Nephron progenitor cell (in vitro differentiated cells): ENCODE results near the gene RTL10.
A peak's percentile ranks its signal among the peaks of the same experiment; 100 is the strongest.

Experiments used
- DNase-seq: peaks from one replicate; pipeline ENCODE4 v3.0.0; 2021
- H3K27ac Mint-ChIP-seq: 2 replicates; pipeline ENCODE4 v1.8.0; 2021; ENCODE audit warnings: mild to moderate bottlenecking, moderate library complexity, mixed read lengths
- H3K27me3 Mint-ChIP-seq: 2 replicates; pipeline ENCODE4 v1.8.0; 2021; ENCODE audit warnings: mild to moderate bottlenecking, low read depth, mixed read lengths; ENCODE audit not compliant: poor library complexity
- H3K36me3 Mint-ChIP-seq: 2 replicates; pipeline ENCODE4 v1.8.0; 2021; ENCODE audit warnings: low read depth, mixed read lengths
- H3K4me1 Mint-ChIP-seq: 2 replicates; pipeline ENCODE4 v1.8.0; 2021; ENCODE audit warnings: mixed read lengths
- H3K4me3 Mint-ChIP-seq: 2 replicates; pipeline ENCODE4 v1.8.0; 2021; ENCODE audit warnings: mild to moderate bottlenecking, moderate library complexity, mixed read lengths
- H3K9me3 Mint-ChIP-seq: 2 replicates; pipeline ENCODE4 v1.8.0; 2021; ENCODE audit warnings: mild to moderate bottlenecking, moderate library complexity, mixed read lengths
- TF ChIP-seq, protein P1 (sequence below): fragments of 200-600 bp; sonication (generic); IDR thresholded peaks from 2 replicates; pipeline ENCODE4 v1.5.0; 2021; ENCODE audit warnings: antibody characterized with exemption

RTL10 gene

DNA sequence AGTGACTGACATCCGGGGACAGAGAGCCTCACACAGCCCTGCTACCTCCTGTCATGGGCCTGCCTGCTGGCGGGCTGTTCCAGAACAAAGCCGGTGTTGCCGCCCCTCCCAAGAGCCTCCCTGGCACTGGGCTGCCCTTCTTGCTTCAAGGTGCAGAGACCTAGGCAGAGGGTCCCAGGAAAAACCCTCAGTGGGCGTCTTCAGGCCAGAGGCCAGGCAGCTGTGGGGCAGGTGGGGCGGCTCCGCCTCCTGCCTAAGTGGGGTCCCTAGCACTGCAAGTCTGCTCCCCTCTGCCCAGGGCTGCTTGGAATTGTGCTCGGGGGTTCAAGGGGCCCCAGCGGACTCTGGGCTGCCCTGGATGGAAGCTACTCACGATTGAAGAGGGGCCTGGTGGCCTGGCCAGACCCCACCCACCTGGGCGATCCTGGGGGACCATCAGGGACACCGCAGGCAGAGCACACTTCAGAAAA lies 20.4 kb upstream of the RTL10 start:
- H3K4me1 Mint-ChIP-seq, result peaks cover 7% of the 10 kb centered on the region
- TF ChIP-seq, protein P1, sequence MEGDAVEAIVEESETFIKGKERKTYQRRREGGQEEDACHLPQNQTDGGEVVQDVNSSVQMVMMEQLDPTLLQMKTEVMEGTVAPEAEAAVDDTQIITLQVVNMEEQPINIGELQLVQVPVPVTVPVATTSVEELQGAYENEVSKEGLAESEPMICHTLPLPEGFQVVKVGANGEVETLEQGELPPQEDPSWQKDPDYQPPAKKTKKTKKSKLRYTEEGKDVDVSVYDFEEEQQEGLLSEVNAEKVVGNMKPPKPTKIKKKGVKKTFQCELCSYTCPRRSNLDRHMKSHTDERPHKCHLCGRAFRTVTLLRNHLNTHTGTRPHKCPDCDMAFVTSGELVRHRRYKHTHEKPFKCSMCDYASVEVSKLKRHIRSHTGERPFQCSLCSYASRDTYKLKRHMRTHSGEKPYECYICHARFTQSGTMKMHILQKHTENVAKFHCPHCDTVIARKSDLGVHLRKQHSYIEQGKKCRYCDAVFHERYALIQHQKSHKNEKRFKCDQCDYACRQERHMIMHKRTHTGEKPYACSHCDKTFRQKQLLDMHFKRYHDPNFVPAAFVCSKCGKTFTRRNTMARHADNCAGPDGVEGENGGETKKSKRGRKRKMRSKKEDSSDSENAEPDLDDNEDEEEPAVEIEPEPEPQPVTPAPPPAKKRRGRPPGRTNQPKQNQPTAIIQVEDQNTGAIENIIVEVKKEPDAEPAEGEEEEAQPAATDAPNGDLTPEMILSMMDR, result no peak
- no peaks in the 10 kb centered on the region for H3K27me3 Mint-ChIP-seq
- no peak overlapping the region for H3K27ac Mint-ChIP-seq
- no peaks in the 10 kb centered on the region for H3K9me3 Mint-ChIP-seq
- H3K4me3 Mint-ChIP-seq, result no peak overlapping the region
- H3K36me3 Mint-ChIP-seq, result no peaks in the 10 kb centered on the region
- peak; percentile 1 for DNase-seq

GRCh38 chr22:19874307-19875060 lies 19.8 kb upstream of the RTL10 start:
- TF ChIP-seq, protein P1, result no peak
- DNase-seq, result peak; percentile 10
- Mint-ChIP-seq H3K4me3 (no peak overlapping the region), H3K4me1 (peaks cover 6% of the 10 kb centered on the region), H3K36me3 (no peaks in the 10 kb centered on the region), H3K27ac (no peak overlapping the region), H3K27me3 (no peaks in the 10 kb centered on the region), H3K9me3 (no peaks in the 10 kb centered on the region)

- TF ChIP-seq, protein P1, result no peak
- peaks cover 3% of the 10 kb centered on the region for H3K4me1 Mint-ChIP-seq
- no peaks in the 10 kb centered on the region for H3K36me3 Mint-ChIP-seq
- H3K9me3 Mint-ChIP-seq, result no peaks in the 10 kb centered on the region
- DNase-seq, result no peak
- no peak overlapping the region for H3K4me3 Mint-ChIP-seq
- H3K27me3 Mint-ChIP-seq, result no peaks in the 10 kb centered on the region
- no peak overlapping the region for H3K27ac Mint-ChIP-seq
Measured at GRCh38 chr22:19873960-19874306, 19.3 kb upstream of the RTL10 start.

DNA sequence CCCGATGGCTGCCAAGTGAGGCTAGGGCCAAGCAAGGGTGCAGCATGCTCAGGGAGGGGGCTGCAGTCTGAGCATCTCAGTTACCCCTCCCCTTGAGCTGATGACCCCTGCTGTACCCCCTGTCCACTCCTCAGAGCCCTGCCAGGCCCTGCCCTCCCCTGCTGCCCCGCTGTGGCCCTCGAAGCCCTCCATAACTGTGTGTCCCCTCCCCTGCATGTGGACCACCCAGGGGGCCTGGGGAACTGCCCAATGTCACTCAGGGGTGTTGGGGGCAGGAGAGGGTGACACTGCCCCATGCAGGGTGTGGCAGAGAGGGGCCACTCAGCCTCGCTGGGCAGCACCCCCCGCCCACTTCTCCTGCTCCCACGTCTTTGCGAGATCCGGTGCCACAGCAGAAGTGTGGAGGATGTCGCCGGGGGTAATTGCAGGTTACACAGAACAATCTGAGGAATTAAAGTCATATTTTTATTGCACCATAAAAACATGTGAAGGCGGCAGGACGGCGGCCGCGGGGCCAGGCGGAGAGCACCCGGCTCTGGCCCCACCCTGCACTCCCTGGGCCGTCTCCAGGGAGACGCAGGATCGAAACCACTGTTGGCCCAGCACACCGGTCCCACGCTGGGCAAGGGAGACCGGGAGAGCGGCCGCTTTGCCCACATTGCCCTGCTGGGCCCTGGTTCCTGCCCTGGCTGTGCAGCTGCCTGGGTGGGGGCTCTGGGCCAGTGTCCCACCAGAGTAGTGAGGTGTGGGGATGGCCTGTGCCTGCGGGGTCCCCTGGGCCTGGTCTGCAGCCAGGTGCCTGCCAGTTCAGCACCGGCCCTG lies 18.7 kb upstream of the RTL10 start:
- H3K27ac Mint-ChIP-seq, result no peak overlapping the region
- no peak for DNase-seq

GRCh38 chr22:19872779-19873137 lies 18.1 kb upstream of the RTL10 start:
- Mint-ChIP-seq H3K9me3 (no peaks in the 10 kb centered on the region), H3K27ac (no peak overlapping the region), H3K27me3 (peaks cover 2% of the 10 kb centered on the region), H3K36me3 (no peaks in the 10 kb centered on the region), H3K4me1 (no peaks in the 10 kb centered on the region), H3K4me3 (no peak overlapping the region)
- DNase-seq, result no peak
- TF ChIP-seq, protein P1, result no peak

More for the DNA sequence above, 18.7 kb upstream of the RTL10 start:
- Mint-ChIP-seq H3K36me3 (no peaks in the 10 kb centered on the region), H3K27me3 (peaks cover 1% of the 10 kb centered on the region), H3K9me3 (no peaks in the 10 kb centered on the region), H3K4me1 (no peaks in the 10 kb centered on the region), H3K4me3 (no peak overlapping the region)
- TF ChIP-seq, protein P1, result no peak
